WERI-Rb-1 (cell line): ENCODE data around the gene PRPSAP2.

Experiments used
- DNase-seq: peaks from one replicate; pipeline ENCODE4 v3.0.0-alpha.2; 2020
- H3K27ac ChIP-seq: fragments of 250-450 bp; sonication (Bioruptor Pico); 2 replicates; pipeline ENCODE4 v1.5.1; 2020; ENCODE audit warnings: mild to moderate bottlenecking, moderate library complexity
- H3K27me3 ChIP-seq: fragments of 250-450 bp; sonication (Bioruptor Pico); 2 replicates; pipeline ENCODE4 v1.5.1; 2021; ENCODE audit warnings: mild to moderate bottlenecking, low read depth, moderate library complexity; ENCODE audit not compliant: insufficient read depth, severe bottlenecking
- H3K36me3 ChIP-seq: fragments of 250-450 bp; sonication (Bioruptor Pico); 2 replicates; pipeline ENCODE4 v1.5.1; 2020; ENCODE audit warnings: mild to moderate bottlenecking, moderate library complexity
- H3K4me3 ChIP-seq: 2 replicates; pipeline ENCODE4 v1.5.1; 2011; ENCODE audit warnings: low read depth, mild to moderate bottlenecking, control low read depth, low read length
- H3K9me3 ChIP-seq: fragments of 250-450 bp; sonication (Bioruptor Pico); 2 replicates; pipeline ENCODE4 v1.5.1; 2021; ENCODE audit warnings: mild to moderate bottlenecking, moderate library complexity; ENCODE audit not compliant: severe bottlenecking
- TF ChIP-seq, protein P1 (sequence below): IDR thresholded peaks from 2 replicates; pipeline ENCODE4 v1.5.1; 2011; ENCODE audit warnings: low read depth, mild to moderate bottlenecking, control low read depth, inconsistent platforms, low read length

The PRPSAP2 gene

GRCh38 chr17:18910326-18910725, 52.4 kb downstream of the PRPSAP2 start:
- H3K4me3 ChIP-seq = no peak overlapping the region
- no peaks in the 10 kb centered on the region for H3K9me3 ChIP-seq
- no peaks in the 10 kb centered on the region for H3K27me3 ChIP-seq
- TF ChIP-seq, protein P1, sequence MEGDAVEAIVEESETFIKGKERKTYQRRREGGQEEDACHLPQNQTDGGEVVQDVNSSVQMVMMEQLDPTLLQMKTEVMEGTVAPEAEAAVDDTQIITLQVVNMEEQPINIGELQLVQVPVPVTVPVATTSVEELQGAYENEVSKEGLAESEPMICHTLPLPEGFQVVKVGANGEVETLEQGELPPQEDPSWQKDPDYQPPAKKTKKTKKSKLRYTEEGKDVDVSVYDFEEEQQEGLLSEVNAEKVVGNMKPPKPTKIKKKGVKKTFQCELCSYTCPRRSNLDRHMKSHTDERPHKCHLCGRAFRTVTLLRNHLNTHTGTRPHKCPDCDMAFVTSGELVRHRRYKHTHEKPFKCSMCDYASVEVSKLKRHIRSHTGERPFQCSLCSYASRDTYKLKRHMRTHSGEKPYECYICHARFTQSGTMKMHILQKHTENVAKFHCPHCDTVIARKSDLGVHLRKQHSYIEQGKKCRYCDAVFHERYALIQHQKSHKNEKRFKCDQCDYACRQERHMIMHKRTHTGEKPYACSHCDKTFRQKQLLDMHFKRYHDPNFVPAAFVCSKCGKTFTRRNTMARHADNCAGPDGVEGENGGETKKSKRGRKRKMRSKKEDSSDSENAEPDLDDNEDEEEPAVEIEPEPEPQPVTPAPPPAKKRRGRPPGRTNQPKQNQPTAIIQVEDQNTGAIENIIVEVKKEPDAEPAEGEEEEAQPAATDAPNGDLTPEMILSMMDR = no peak
- no peak overlapping the region for H3K27ac ChIP-seq
- H3K36me3 ChIP-seq = peaks cover 48% of the 10 kb centered on the region
- DNase-seq = no peak

DNA sequence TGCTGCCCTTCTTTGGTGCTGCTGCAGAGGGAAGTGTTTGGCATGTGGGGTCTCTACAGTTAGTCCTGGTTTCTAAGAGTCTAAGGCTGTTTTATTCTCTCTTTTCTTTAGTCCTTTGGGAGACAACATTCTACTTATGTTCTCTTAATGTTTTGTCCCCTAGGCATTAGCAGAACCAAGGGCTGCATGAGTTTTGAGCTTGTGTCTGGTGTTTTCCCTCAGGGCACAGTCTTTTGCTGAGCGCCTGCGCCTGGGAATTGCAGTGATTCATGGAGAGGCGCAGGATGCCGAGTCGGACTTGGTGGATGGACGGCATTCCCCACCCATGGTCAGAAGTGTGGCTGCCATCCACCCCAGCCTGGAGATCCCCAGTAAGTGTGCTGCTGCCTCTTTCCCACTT, 53.0 kb downstream of the PRPSAP2 start:
- TF ChIP-seq, protein P1 = no peak

GRCh38 chr17:18916816-18917500, 59.0 kb downstream of the PRPSAP2 start:
- H3K27ac ChIP-seq = no peak overlapping the region

More for the DNA sequence above, 53.0 kb downstream of the PRPSAP2 start:
- H3K27me3 ChIP-seq = no peaks in the 10 kb centered on the region
- peaks cover 54% of the 10 kb centered on the region for H3K36me3 ChIP-seq
- H3K27ac ChIP-seq = no peak overlapping the region
- no peak overlapping the region for H3K4me3 ChIP-seq
- no peak for DNase-seq
- no peaks in the 10 kb centered on the region for H3K9me3 ChIP-seq

GRCh38 chr17:18917506-18918032, 59.6 kb downstream of the PRPSAP2 start:
- DNase-seq = no peak
- H3K4me3 ChIP-seq = no peak overlapping the region
- no peaks in the 10 kb centered on the region for H3K27me3 ChIP-seq
- no peak overlapping the region for H3K27ac ChIP-seq
- no peaks in the 10 kb centered on the region for H3K9me3 ChIP-seq
- peaks cover 32% of the 10 kb centered on the region for H3K36me3 ChIP-seq
- TF ChIP-seq, protein P1 = no peak

More at GRCh38 chr17:18916816-18917500, 59.0 kb downstream of the PRPSAP2 start:
- Histone ChIP-seq H3K36me3 (peaks cover 34% of the 10 kb centered on the region), H3K4me3 (no peak overlapping the region), H3K9me3 (no peaks in the 10 kb centered on the region), H3K27me3 (no peaks in the 10 kb centered on the region)
- no peak for DNase-seq
- TF ChIP-seq, protein P1 = no peak

- H3K27ac ChIP-seq = no peak overlapping the region
- no peak for DNase-seq
These were observed 62.0 kb downstream of the PRPSAP2 start for GRCh38 chr17:18919963-18920362.

More at GRCh38 chr17:18919963-18920362, 62.0 kb downstream of the PRPSAP2 start:
- Histone ChIP-seq H3K27me3 (no peaks in the 10 kb centered on the region), H3K9me3 (no peaks in the 10 kb centered on the region), H3K4me3 (no peak overlapping the region), H3K36me3 (peaks cover 33% of the 10 kb centered on the region)
- TF ChIP-seq, protein P1 = no peak
